H9 (cell line): ENCODE results near the gene HOXD8. TPM values are rescaled to one million over a fixed set of nuclear protein-coding genes. Genes with fewer than 3 reads are reported as not detected.

Experiments used
- DNase-seq: peaks from one replicate; pipeline ENCODE4 v3.0.0-alpha.2; 2017
- H2AFZ ChIP-seq: one replicate; pipeline ENCODE4 v1.6.1; 2013; ENCODE audit warnings: mild to moderate bottlenecking, low read length, control low read depth, moderate library complexity
- H2AK5ac ChIP-seq: 2 replicates; pipeline ENCODE4 v1.6.1; 2013; ENCODE audit warnings: low read length, control low read depth, mixed read lengths; ENCODE audit not compliant: insufficient read length
- H2BK120ac ChIP-seq: one replicate; pipeline ENCODE4 v1.6.1; 2013; ENCODE audit warnings: low read depth, mild to moderate bottlenecking, low read length, control low read depth, inconsistent platforms; ENCODE audit not compliant: poor library complexity, severe bottlenecking
- H2BK12ac ChIP-seq: 2 replicates; pipeline ENCODE4 v1.6.1; 2013; ENCODE audit warnings: low read length, control low read depth, mixed read lengths, low read depth; ENCODE audit not compliant: insufficient read length
- H2BK15ac ChIP-seq: 2 replicates; pipeline ENCODE4 v1.6.1; 2013; ENCODE audit warnings: low read depth, low read length, control low read depth
- H2BK20ac ChIP-seq: one replicate; pipeline ENCODE4 v1.6.1; 2013; ENCODE audit warnings: low read depth, mild to moderate bottlenecking, low read length, control low read depth, inconsistent platforms; ENCODE audit not compliant: poor library complexity, severe bottlenecking
- H2BK5ac ChIP-seq: 2 replicates; pipeline ENCODE4 v1.6.1; 2013; ENCODE audit warnings: low read length, control low read depth, mixed read lengths; ENCODE audit not compliant: insufficient read length
- H3K14ac ChIP-seq: 2 replicates; pipeline ENCODE4 v1.6.1; 2013; ENCODE audit warnings: low read length, control low read depth; ENCODE audit not compliant: insufficient read depth
- H3K18ac ChIP-seq: 2 replicates; pipeline ENCODE4 v1.6.1; 2013; ENCODE audit warnings: low read depth, mild to moderate bottlenecking, mixed read lengths, low read length, control low read depth; ENCODE audit not compliant: insufficient read length
- H3K23ac ChIP-seq: 2 replicates; pipeline ENCODE4 v1.6.1; 2013; ENCODE audit warnings: low read length, control low read depth, mixed read lengths, low read depth; ENCODE audit not compliant: insufficient read length
- H3K23me2 ChIP-seq: 2 replicates; pipeline ENCODE4 v1.6.1; 2013; ENCODE audit warnings: low read depth, mild to moderate bottlenecking, mixed read lengths, low read length, control low read depth; ENCODE audit not compliant: insufficient read length, poor library complexity, severe bottlenecking
- H3K27ac ChIP-seq: 2 replicates; pipeline ENCODE4 v1.5.1; 2013; ENCODE audit warnings: low read length, control low read depth, mixed read lengths, low read depth; ENCODE audit not compliant: insufficient read length
- H3K27me3 ChIP-seq: 2 replicates; pipeline ENCODE4 v1.6.1; 2013; ENCODE audit warnings: low read length, control low read depth, inconsistent platforms; ENCODE audit not compliant: insufficient read depth
- H3K4ac ChIP-seq: 2 replicates; pipeline ENCODE4 v1.6.1; 2013; ENCODE audit warnings: low read depth, mild to moderate bottlenecking, control low read depth, inconsistent platforms, low read length, moderate library complexity
- H3K4me1 ChIP-seq: 2 replicates; pipeline ENCODE4 v1.6.1; 2013; ENCODE audit warnings: low read length, control low read depth, inconsistent platforms; ENCODE audit not compliant: insufficient read depth
- H3K4me2 ChIP-seq: 2 replicates; pipeline ENCODE4 v1.6.1; 2013; ENCODE audit warnings: low read length, control low read depth, mixed read lengths; ENCODE audit not compliant: insufficient read length, insufficient read depth
- H3K56ac ChIP-seq: 2 replicates; pipeline ENCODE4 v1.6.1; 2013; ENCODE audit warnings: low read depth, mild to moderate bottlenecking, mixed read lengths, low read length, control low read depth; ENCODE audit not compliant: insufficient read length
- H3K79me1 ChIP-seq: 2 replicates; pipeline ENCODE4 v1.6.1; 2013; ENCODE audit warnings: low read depth, mild to moderate bottlenecking, moderate library complexity, low read length, control low read depth, inconsistent platforms; ENCODE audit not compliant: insufficient read depth, poor library complexity, severe bottlenecking
- H3K79me2 ChIP-seq: 2 replicates; pipeline ENCODE4 v1.6.1; 2013; ENCODE audit warnings: low read length, control low read depth, inconsistent platforms; ENCODE audit not compliant: insufficient read depth
- H3K9ac ChIP-seq: 2 replicates; pipeline ENCODE4 v1.6.1; 2013; ENCODE audit warnings: low read length, control low read depth, mixed read lengths; ENCODE audit not compliant: insufficient read length; ENCODE audit errors: extremely low read depth
- H3K9me3 ChIP-seq: one replicate; pipeline ENCODE4 v1.6.1; 2013; ENCODE audit warnings: low read depth, low read length, inconsistent platforms; ENCODE audit not compliant: control insufficient read depth
- H3T11ph ChIP-seq: one replicate; pipeline ENCODE4 v1.6.1; 2013; ENCODE audit warnings: mild to moderate bottlenecking, low read length, control low read depth, inconsistent platforms
- H4K20me1 ChIP-seq: one replicate; pipeline ENCODE4 v1.6.1; 2013; ENCODE audit not compliant: control insufficient read depth, insufficient read length, insufficient read depth
- H4K5ac ChIP-seq: 2 replicates; pipeline ENCODE4 v1.6.1; 2013; ENCODE audit warnings: low read depth, mild to moderate bottlenecking, mixed read lengths, low read length, control low read depth; ENCODE audit not compliant: insufficient read length
- H4K8ac ChIP-seq: replicated peaks from 2 replicates; pipeline ENCODE4 v1.6.1; 2013; ENCODE audit warnings: low read length, control low read depth, mixed read lengths, low read depth; ENCODE audit not compliant: insufficient read length
- H4K91ac ChIP-seq: 2 replicates; pipeline ENCODE4 v1.6.1; 2013; ENCODE audit warnings: low read depth, mild to moderate bottlenecking, moderate library complexity, mixed read lengths, low read length, control low read depth; ENCODE audit not compliant: insufficient read length
- H3K27ac Mint-ChIP-seq, 3 experiments: 2 replicates in 2 of 3; 3 replicates in 1 of 3; pipeline ENCODE4 v1.8.0; 2020 to 2021; ENCODE audit warnings: mixed read lengths in 3 of 3, mild to moderate bottlenecking in 1 of 3, moderate library complexity in 1 of 3
- H3K27me3 Mint-ChIP-seq: 2 replicates; pipeline ENCODE4 v1.8.0; 2021; ENCODE audit warnings: low read depth, mild to moderate bottlenecking, moderate library complexity, mixed read lengths
- H3K36me3 Mint-ChIP-seq, 3 experiments: 2 replicates in 2 of 3; 3 replicates in 1 of 3; pipeline ENCODE4 v1.8.0; 2020 to 2021; ENCODE audit warnings: low read depth in 3 of 3, mixed read lengths in 3 of 3; ENCODE audit not compliant: insufficient read depth in 1 of 3
- H3K4me1 Mint-ChIP-seq, 2 experiments: 2 replicates each; pipeline ENCODE4 v1.8.0; 2020; ENCODE audit warnings: mixed read lengths in 2 of 2
- H3K4me3 Mint-ChIP-seq, 2 experiments: 2 replicates in 1 of 2; 3 replicates in 1 of 2; pipeline ENCODE4 v1.8.0; 2020 to 2021; ENCODE audit warnings: mild to moderate bottlenecking in 2 of 2, mixed read lengths in 2 of 2, moderate library complexity in 1 of 2
- H3K9me3 Mint-ChIP-seq, 2 experiments: 2 replicates in 1 of 2; 3 replicates in 1 of 2; pipeline ENCODE4 v1.8.0; 2020; ENCODE audit warnings: mild to moderate bottlenecking in 2 of 2, mixed read lengths in 2 of 2, moderate library complexity in 1 of 2
- CTCF ChIP-seq: fragments of 200-600 bp; sonication (generic); conservative IDR thresholded peaks from 3 replicates; pipeline ENCODE4 v1.8.0; 2021; ENCODE audit warnings: antibody characterized with exemption, mild to moderate bottlenecking
- WGBS: extraction: QIAGEN DNeasy Blood & Tissue Kit; methylation state at CpG from one replicate; pipeline ENCODE4 v1.1.7; 2013; ENCODE audit warnings: missing lambda C conversion rate, low lambda C conversion rate, mixed read lengths; ENCODE audit not compliant: insufficient read length; ENCODE audit errors: extremely low coverage; 5-methylcytosine and 5-hydroxymethylcytosine counted together
- total RNA-seq: library from RNA; stranded (reverse); gene quantifications from 2 replicates; pipeline ENCODE4 v1.2.1, GENCODE V29; 2021

HOXD8 gene
- total RNA-seq, 1 experiment from 2014 or later = not detected

GRCh38 chr2:176131848-176132158 lies 2.3 kb downstream of the HOXD8 start:
- H3K36me3 Mint-ChIP-seq = no peaks in the 10 kb centered on the region; a peak in 1 of 7 replicates
- Histone ChIP-seq H3K18ac (no peak overlapping the region), H3K14ac (no peak overlapping the region), H4K91ac (no peak overlapping the region), H4K5ac (no peak overlapping the region), H3K27me3 (peaks cover 90% of the 10 kb centered on the region), H3K23me2 (peaks cover 8% of the 10 kb centered on the region), H2BK20ac (no peak overlapping the region), H2AK5ac (no peak overlapping the region), H2BK5ac (no peak overlapping the region), H3K9me3 (no peaks in the 10 kb centered on the region), H3K79me1 (no peaks in the 10 kb centered on the region), H2BK12ac (no peak overlapping the region), H2AFZ (no peak overlapping the region), H2BK120ac (no peak overlapping the region), H4K8ac (no peak overlapping the region), H3K79me2 (no peaks in the 10 kb centered on the region), H4K20me1 (no peaks in the 10 kb centered on the region), H3K4me2 (no peak overlapping the region), H3K4ac (no peak overlapping the region), H3K9ac (no peak overlapping the region), H3K23ac (no peak overlapping the region), H3K56ac (no peak overlapping the region), H3T11ph (no peak overlapping the region), H3K27ac (no peak overlapping the region), H2BK15ac (no peak overlapping the region), H3K4me1 (no peaks in the 10 kb centered on the region; the same call in 1 of the 2 replicates)
- no peak overlapping the region for H3K4me3 Mint-ChIP-seq
- DNase-seq = no peak
- H3K4me1 Mint-ChIP-seq = peaks cover 15 to 21% of the 10 kb centered on the region in 2 experiments
- H3K9me3 Mint-ChIP-seq = peaks cover 4 to 13% of the 10 kb centered on the region in 2 experiments; a peak in 4 of 5 replicates
- peaks cover 98% of the 10 kb centered on the region for H3K27me3 Mint-ChIP-seq
- H3K27ac Mint-ChIP-seq = no peak overlapping the region
- TF ChIP-seq CTCF = no peak
- no CpG with 5 or more reads among the region's 4 CpGs for WGBS
